Measurements from ENCODE around the gene PARVB.

PARVB gene

GRCh38 chr22:44196731-44197131 lies 172.6 kb downstream of the PARVB start:
- no peak for DNase-seq
- H3K36me3 ChIP-seq = no peaks in the 10 kb centered on the region
- intact Hi-C loops (cut with DNase I; ENCODE audit: low total_unique reads) = no loop called here
- no peak overlapping the region for H3K4me3 ChIP-seq
- H3K27ac ChIP-seq = no peak overlapping the region
- no peak for TF ChIP-seq CTCF (IDR thresholded peaks at IDR 0.05)
- no peaks in the 10 kb centered on the region for H3K9me3 ChIP-seq
- H3K27me3 ChIP-seq = peaks cover 0 to 41% of the 10 kb centered on the region in 2 donors
- H3K4me1 ChIP-seq = no peaks in the 10 kb centered on the region

GRCh38 chr22:44197271-44197670 lies 173.2 kb downstream of the PARVB start:
- H3K36me3 ChIP-seq = no peaks in the 10 kb centered on the region
- intact Hi-C loops (cut with DNase I; ENCODE audit: low total_unique reads) = no loop called here

GRCh38 chr22:44199164-44199563 lies 175.1 kb downstream of the PARVB start:
- Histone ChIP-seq H3K9me3 (no peaks in the 10 kb centered on the region), H3K36me3 (no peaks in the 10 kb centered on the region), H3K27me3 (peaks cover 0 to 44% of the 10 kb centered on the region in 2 donors), H3K27ac (no peak overlapping the region), H3K4me1 (peaks cover 0 to 4% (median 0%) of the 10 kb centered on the region in 4 donors), H3K4me3 (no peak overlapping the region)
- no peak for DNase-seq
- intact Hi-C loops (cut with DNase I; ENCODE audit: low total_unique reads) = no loop called here
- TF ChIP-seq CTCF (IDR thresholded peaks at IDR 0.05) = no peak

More at GRCh38 chr22:44197271-44197670, 173.2 kb downstream of the PARVB start:
- no peak for TF ChIP-seq CTCF (IDR thresholded peaks at IDR 0.05)
- no peak for DNase-seq
- no peaks in the 10 kb centered on the region for H3K9me3 ChIP-seq
- no peak overlapping the region for H3K27ac ChIP-seq
- H3K4me3 ChIP-seq = no peak overlapping the region
- H3K4me1 ChIP-seq = peaks cover 0 to 1% (median 0%) of the 10 kb centered on the region in 4 donors
- peaks cover 0 to 44% of the 10 kb centered on the region in 2 donors for H3K27me3 ChIP-seq

GRCh38 chr22:44199866-44200265 lies 175.8 kb downstream of the PARVB start:
- Histone ChIP-seq H3K27ac (no peak overlapping the region), H3K36me3 (no peaks in the 10 kb centered on the region), H3K27me3 (peaks cover 0 to 45% of the 10 kb centered on the region in 2 donors), H3K9me3 (no peaks in the 10 kb centered on the region), H3K4me3 (no peak overlapping the region), H3K4me1 (peaks cover 0 to 4% (median 0%) of the 10 kb centered on the region in 4 donors)
- intact Hi-C loops (cut with DNase I; ENCODE audit: low total_unique reads) = no loop called here
- TF ChIP-seq CTCF (IDR thresholded peaks at IDR 0.05) = no peak
- no peak for DNase-seq

GRCh38 chr22:44200451-44200850 lies 176.3 kb downstream of the PARVB start:
- TF ChIP-seq CTCF (IDR thresholded peaks at IDR 0.05) = no peak
- Histone ChIP-seq H3K9me3 (no peaks in the 10 kb centered on the region), H3K27me3 (peaks cover 0 to 45% of the 10 kb centered on the region in 2 donors), H3K27ac (no peak overlapping the region), H3K36me3 (no peaks in the 10 kb centered on the region), H3K4me3 (no peak overlapping the region), H3K4me1 (peaks cover 0 to 4% (median 0%) of the 10 kb centered on the region in 4 donors)
- intact Hi-C loops (cut with DNase I; ENCODE audit: low total_unique reads) = no loop called here
- no peak for DNase-seq
